Parathyroid adenoma (tissue), 2 donors: ENCODE measurements around the gene NOSIP.

Experiments
- H2AFZ ChIP-seq: fragments of 300-600 bp; sonication (generic); one replicate; pipeline ENCODE4 v1.7.0; 2017; ENCODE audit warnings: antibody characterized with exemption, mild to moderate bottlenecking
- H3K27ac ChIP-seq: fragments of 300-600 bp; sonication (generic); one replicate; pipeline ENCODE4 v1.7.0; 2017
- H3K27me3 ChIP-seq: fragments of 300-600 bp; sonication (generic); one replicate; pipeline ENCODE4 v1.7.0; 2017; ENCODE audit warnings: low read length; ENCODE audit not compliant: control insufficient read depth, insufficient read depth
- H3K36me3 ChIP-seq: fragments of 300-600 bp; sonication (generic); one replicate; pipeline ENCODE4 v1.7.0; 2017; ENCODE audit warnings: low read length; ENCODE audit not compliant: control insufficient read depth, insufficient read depth
- H3K4me1 ChIP-seq: fragments of 300-600 bp; sonication (generic); one replicate; pipeline ENCODE4 v1.7.0; 2017; ENCODE audit warnings: control low read depth
- H3K4me2 ChIP-seq: fragments of 300-600 bp; sonication (generic); one replicate; pipeline ENCODE4 v1.7.0; 2017; ENCODE audit warnings: low read length
- H3K4me3 ChIP-seq: fragments of 300-600 bp; sonication (generic); one replicate; pipeline ENCODE4 v1.7.0; 2017; ENCODE audit warnings: low read depth, low read length
- H3K79me2 ChIP-seq: fragments of 300-600 bp; sonication (generic); one replicate; pipeline ENCODE4 v1.7.0; 2017; ENCODE audit warnings: control low read depth
- H3K9ac ChIP-seq: fragments of 300-600 bp; sonication (generic); one replicate; pipeline ENCODE4 v1.7.0; 2017; ENCODE audit warnings: mild to moderate bottlenecking
- H3K9me3 ChIP-seq: fragments of 300-600 bp; sonication (generic); one replicate; pipeline ENCODE4 v1.7.0; 2017; ENCODE audit warnings: low read length; ENCODE audit not compliant: control insufficient read depth
- TF ChIP-seq, protein P1 (sequence below): fragments of 300-600 bp; sonication (generic); IDR thresholded peaks from one replicate; pipeline ENCODE4 v1.7.0; 2017; ENCODE audit warnings: antibody characterized with exemption, mild to moderate bottlenecking
- donor health status: primary hyperparathyroidism.

Gene NOSIP

DNA sequence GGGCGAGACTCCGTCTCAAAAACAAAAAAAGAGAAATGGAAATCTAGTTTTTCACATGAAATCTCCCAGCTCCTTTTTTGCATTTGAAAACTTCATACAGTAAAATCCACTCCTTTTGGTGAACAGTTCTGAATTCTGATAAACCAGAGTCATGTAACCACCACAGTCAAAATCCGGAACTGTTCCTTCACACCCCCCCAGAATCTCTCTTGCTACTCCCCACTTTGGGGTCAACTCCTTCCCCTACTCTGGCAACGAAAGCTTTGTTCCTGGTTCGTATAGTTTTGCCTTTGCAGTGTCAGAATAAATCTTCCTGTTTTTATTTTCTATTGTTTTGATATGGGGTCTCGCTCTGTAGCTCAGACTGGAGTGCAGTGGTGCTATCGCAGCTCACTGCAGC is 28.8 kb downstream of the NOSIP start:
- H3K36me3 ChIP-seq = no peaks in the 10 kb centered on the region
- TF ChIP-seq, protein P1, sequence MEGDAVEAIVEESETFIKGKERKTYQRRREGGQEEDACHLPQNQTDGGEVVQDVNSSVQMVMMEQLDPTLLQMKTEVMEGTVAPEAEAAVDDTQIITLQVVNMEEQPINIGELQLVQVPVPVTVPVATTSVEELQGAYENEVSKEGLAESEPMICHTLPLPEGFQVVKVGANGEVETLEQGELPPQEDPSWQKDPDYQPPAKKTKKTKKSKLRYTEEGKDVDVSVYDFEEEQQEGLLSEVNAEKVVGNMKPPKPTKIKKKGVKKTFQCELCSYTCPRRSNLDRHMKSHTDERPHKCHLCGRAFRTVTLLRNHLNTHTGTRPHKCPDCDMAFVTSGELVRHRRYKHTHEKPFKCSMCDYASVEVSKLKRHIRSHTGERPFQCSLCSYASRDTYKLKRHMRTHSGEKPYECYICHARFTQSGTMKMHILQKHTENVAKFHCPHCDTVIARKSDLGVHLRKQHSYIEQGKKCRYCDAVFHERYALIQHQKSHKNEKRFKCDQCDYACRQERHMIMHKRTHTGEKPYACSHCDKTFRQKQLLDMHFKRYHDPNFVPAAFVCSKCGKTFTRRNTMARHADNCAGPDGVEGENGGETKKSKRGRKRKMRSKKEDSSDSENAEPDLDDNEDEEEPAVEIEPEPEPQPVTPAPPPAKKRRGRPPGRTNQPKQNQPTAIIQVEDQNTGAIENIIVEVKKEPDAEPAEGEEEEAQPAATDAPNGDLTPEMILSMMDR = no peak
- no peak overlapping the region for H3K27ac ChIP-seq
- no peak overlapping the region for H2AFZ ChIP-seq
- H3K79me2 ChIP-seq = no peaks in the 10 kb centered on the region
- H3K9me3 ChIP-seq = no peaks in the 10 kb centered on the region
- no peak overlapping the region for H3K4me2 ChIP-seq
- no peak overlapping the region for H3K9ac ChIP-seq
- H3K4me1 ChIP-seq = no peaks in the 10 kb centered on the region
- H3K4me3 ChIP-seq = no peak overlapping the region
- no peaks in the 10 kb centered on the region for H3K27me3 ChIP-seq

DNA sequence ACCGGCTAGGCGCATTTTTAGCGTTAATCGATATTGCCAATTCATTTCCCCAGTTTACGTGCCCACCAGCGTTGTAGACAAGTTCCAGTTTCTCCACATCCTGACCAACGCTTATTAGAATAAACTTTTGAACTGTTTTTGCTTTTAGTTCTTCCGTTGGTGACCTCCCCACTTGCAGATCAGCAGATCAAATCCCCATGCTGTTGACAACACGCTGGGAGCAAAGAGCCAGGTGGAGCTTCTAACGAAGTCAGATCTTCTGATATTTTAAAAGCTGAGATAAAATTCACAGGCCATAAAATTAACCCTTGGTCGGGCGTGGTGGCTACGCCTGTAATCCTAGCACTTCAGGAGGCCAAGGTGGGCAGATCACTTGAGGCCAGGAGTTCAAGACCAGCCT is 31.3 kb downstream of the NOSIP start:
- Histone ChIP-seq H3K4me2 (no peak overlapping the region), H3K36me3 (no peaks in the 10 kb centered on the region), H3K4me1 (no peaks in the 10 kb centered on the region), H3K4me3 (no peak overlapping the region), H3K9ac (no peak overlapping the region), H3K9me3 (no peaks in the 10 kb centered on the region), H3K27ac (no peak overlapping the region), H3K79me2 (no peaks in the 10 kb centered on the region), H3K27me3 (no peaks in the 10 kb centered on the region), H2AFZ (no peak overlapping the region)
- TF ChIP-seq, protein P1 = no peak

- TF ChIP-seq, protein P1 = peak; percentile 92
- Histone ChIP-seq H3K9ac (no peak overlapping the region), H3K27ac (no peak overlapping the region), H3K4me1 (no peaks in the 10 kb centered on the region), H3K36me3 (no peaks in the 10 kb centered on the region), H3K9me3 (no peaks in the 10 kb centered on the region), H3K4me2 (peak overlapping the region; percentile 16), H2AFZ (peak overlapping the region; percentile 56), H3K27me3 (no peaks in the 10 kb centered on the region), H3K4me3 (no peak overlapping the region), H3K79me2 (no peaks in the 10 kb centered on the region)
Measured at GRCh38 chr19:49546825-49547565, 33.4 kb downstream of the NOSIP start.

- no peaks in the 10 kb centered on the region for H3K9me3 ChIP-seq
- H3K4me2 ChIP-seq = no peak overlapping the region
- no peaks in the 10 kb centered on the region for H3K27me3 ChIP-seq
- TF ChIP-seq, protein P1 = no peak
- no peaks in the 10 kb centered on the region for H3K4me1 ChIP-seq
- no peak overlapping the region for H3K9ac ChIP-seq
- H3K79me2 ChIP-seq = no peaks in the 10 kb centered on the region
- H3K4me3 ChIP-seq = no peak overlapping the region
- no peak overlapping the region for H3K27ac ChIP-seq
- H3K36me3 ChIP-seq = no peaks in the 10 kb centered on the region
- H2AFZ ChIP-seq = no peak overlapping the region
Measured at GRCh38 chr19:49544154-49544553, 36.2 kb downstream of the NOSIP start.

DNA sequence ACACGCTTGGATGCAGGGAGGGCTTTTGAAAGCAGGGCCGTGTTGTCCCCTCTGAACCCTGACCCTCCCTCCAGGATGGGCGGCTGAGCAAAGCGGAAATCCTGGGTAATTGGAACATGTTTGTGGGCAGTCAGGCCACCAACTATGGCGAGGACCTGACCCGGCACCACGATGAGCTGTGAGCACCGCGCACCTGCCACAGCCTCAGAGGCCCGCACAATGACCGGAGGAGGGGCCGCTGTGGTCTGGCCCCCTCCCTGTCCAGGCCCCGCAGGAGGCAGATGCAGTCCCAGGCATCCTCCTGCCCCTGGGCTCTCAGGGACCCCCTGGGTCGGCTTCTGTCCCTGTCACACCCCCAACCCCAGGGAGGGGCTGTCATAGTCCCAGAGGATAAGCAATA is 37.3 kb downstream of the NOSIP start:
- Histone ChIP-seq H3K4me2 (no peak overlapping the region), H2AFZ (no peak overlapping the region), H3K9ac (no peak overlapping the region), H3K27ac (no peak overlapping the region), H3K36me3 (no peaks in the 10 kb centered on the region), H3K79me2 (no peaks in the 10 kb centered on the region), H3K27me3 (no peaks in the 10 kb centered on the region), H3K4me1 (no peaks in the 10 kb centered on the region), H3K9me3 (no peaks in the 10 kb centered on the region), H3K4me3 (no peak overlapping the region)
- TF ChIP-seq, protein P1 = no peak
